GM18511 (cell line): Measurements from ENCODE around the gene CDK12.

ENCODE experiments used
- ATAC-seq: cut with Tn5 transposase; IDR thresholded peaks from one replicate; pipeline ENCODE4 v1.9.1; 2021; ENCODE audit warnings: mild to moderate bottlenecking, moderate library complexity; ENCODE audit not compliant: unreplicated experiment

CDK12 gene

DNA sequence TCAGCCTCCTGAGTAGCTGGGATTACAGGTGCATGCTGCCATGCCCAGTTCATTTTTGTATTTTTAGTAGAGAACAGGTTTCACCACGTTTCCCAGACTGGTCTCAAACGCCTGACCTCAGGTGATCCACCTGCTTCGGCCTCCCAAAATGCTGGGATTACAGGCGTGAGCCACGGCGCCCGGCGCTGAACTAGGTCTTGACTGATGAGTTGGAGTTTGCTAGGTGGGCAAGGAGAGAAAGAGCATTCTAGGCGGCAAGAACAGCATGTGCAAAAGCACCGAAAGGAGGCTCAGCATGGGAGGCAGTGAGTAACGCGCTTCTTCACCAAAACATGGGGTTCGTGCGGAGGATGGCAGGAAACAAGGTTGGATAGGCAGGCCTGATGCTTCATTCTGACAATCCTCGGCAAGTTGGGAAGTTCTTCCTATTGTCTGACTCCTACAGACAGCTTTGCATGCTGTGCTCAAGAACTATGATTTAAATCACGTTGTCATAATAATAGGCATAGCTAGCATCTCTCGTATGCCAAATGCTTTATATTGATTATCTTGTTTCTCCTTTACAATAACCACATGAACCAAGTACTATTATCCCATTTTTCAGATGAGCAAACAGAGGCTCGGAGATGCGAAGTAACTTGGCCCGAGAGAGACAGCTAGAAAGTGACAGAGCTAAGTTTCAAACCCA lies 119.9 kb downstream of the CDK12 start:
- ATAC-seq, result no peak

DNA sequence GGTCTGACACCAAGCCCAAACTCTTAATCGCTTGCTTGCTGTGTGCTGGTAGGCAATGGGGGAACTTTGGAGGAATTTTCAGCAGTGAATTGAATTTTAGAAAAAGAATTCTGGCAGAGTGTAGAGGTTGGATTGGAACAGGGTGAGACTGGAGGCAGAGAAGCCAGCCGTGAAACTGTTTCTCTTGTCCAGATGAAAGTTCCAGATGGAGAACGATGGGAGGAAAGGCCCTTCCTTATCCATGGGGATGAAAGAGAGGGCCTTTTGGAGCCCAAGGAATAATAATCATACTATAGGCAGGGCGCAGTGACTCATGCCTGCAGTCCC lies 120.4 kb downstream of the CDK12 start:
- no peak for ATAC-seq

DNA sequence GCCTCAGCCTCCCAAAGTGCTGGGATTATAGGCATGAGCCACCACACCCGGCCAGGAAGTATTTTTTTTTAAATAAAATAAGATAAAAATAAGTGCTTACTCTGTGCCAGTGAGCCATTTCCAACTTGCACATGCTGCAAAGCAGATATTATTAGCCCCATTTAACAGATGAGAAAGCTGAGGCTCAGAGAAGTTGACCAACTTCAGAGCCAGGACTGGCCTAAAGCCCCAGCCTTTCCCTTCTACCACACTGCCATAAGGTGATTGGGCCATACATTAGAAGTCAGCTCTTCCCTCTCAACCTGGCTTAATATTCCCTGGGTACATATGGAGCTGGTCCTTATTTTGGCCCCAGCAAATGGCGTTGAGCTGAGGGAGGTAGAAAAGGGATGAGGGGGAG lies 121.4 kb downstream of the CDK12 start:
- ATAC-seq, result no peak
